Stimulated activated CD8-positive, alpha-beta memory T cell treated with anti-CD3 and anti-CD28 coated beads, Interleukin-12 subunit alpha, Interleukin-12 subunit beta, amount 100 ng/mL, for 4 hours (primary cell): ENCODE measurements around the gene GOLGB1.
"Not testable (repeated sequence)": the region's sequence is repeated elsewhere in the genome, so short reads cannot be mapped to it uniquely, and the experiment has no call there.

Experiments
- DNase-seq: peaks from one replicate; pipeline ENCODE4 v3.0.0-alpha.2; 2020; ENCODE audit warnings: low read depth

GOLGB1 gene

GRCh38 chr3:121740896-121741295, 8.6 kb downstream of the GOLGB1 start:
- DNase-seq = no peak

DNA sequence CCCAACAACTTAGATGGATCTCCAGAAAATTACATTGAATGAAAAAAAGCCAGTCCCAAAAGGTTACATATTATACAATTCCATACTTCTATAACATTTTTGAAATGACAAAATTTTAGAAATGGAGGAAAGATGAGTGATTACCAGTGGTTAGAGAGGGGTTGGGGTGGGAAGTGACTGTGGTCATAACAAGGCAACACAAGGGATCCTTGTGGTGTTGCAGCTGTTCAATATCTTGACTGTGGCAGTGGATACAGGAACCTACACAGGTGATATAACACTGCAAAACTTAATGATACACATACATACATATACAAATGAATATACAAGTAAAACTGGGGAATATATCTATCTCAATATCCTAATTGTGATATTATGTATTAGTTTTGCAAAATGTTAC, 9.6 kb downstream of the GOLGB1 start:
- no peak for DNase-seq

DNA sequence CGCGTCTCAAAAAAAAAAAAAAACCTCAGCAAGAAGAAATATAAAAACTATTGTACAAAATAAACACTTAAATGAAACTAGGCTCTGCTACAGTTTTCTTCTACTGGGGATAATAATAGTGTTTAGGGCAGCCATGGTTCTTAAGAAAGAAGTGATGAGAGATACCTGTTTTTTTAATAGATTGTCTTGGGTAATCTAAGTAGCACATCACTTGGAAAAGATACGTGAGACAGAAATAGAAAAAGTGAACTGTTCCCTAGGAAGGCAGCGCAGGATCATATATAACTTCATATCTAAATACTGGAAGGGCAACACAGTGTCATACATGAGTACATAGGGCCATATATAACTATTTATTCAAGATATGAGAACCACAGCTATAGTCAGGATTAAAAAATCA, 11.9 kb downstream of the GOLGB1 start:
- no peak for DNase-seq

DNA sequence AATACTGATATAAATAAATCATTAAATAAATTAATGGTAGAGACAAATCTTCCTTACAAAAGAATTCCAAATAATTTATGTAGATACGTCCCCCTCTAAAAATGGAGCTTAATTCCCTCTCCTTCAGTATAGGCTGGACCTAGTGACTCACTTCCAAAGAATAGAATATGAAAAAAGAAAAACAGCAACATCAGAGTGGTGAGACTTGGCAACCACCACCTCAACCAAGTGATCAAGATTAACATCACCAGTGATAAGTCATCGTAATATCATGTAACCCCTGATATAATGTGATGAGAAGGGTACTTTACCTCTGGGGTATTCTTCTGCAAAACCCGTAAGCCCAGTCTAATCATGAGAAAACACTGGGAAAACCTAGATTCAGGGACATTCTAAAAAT, 13.4 kb downstream of the GOLGB1 start:
- DNase-seq = no peak

- DNase-seq = no peak
Observed at GRCh38 chr3:121735047-121735696, 14.4 kb downstream of the GOLGB1 start.

DNA sequence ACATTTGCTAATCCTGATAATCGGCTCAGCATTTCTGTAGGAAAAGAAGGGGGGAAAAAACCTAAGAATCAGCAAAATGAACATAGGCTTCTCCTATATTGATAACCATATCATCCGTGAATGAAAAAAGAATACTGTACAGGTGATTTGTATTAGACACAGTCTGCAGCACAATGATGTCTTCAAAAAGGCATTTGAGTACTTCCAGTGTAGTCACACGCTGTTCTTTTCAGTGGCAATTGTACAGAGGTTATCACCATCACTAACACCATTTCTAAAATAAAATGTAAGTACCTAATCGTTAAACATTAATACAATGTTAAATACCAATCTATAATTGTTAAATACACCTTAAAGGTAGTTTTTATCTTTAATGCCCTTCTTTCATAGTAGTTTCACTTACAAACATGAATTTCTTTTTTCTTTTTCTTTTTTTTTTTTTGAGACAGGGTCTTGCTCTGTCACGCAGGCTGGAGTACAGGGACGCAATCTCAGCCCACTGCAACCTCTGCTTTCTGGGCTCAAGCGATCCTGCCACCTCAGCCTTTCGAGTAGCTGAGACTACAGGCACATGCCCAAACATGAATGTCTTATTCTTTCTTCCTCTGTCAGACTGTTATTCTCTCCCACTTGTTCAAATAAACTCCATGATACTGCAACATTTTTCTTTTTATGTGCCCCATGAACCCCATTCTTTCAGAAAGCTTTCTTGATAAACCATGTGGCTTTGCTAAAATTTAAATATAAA, 18.4 kb downstream of the GOLGB1 start:
- DNase-seq = no peak

- DNase-seq = no peak
Observed at GRCh38 chr3:121724130-121724529, 25.4 kb downstream of the GOLGB1 start.

DNA sequence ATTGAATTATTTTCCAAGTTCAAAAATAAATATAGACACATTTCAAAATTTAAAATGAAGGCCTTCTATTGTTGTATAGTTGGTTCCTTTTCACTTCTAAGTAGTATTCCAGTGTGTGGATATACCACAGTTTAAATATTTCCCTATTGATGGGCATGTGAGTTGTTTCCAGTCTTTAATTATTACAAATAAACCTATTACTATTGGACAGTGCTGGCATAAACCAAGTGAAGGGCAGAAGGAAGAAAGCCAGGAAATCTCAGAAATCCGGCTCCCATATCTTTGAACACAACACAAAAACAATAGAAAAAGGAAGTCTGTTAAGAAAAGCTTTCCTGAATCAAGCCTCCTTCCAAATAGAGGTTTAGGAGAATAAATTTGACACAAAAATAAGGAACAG, 26.1 kb downstream of the GOLGB1 start:
- no peak for DNase-seq

DNA sequence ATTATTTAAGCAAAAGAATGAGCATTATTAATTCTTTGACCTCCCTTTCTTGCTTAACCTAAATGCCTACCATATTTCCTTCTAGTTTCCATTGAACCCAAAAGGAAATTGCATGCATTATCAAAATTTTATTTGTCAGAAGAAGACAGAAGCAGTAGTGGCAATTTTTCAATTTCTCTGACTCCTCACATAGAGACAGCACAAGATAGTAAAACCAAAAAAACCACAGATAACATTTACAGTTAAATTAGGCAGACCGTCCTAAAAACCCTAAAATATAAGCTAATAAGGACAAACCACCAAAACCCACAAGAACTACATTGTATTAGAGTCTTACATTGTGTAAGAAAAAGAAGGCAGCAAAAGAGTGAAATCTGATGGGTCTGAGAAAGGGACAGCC, 27.1 kb downstream of the GOLGB1 start:
- no peak for DNase-seq

GRCh38 chr3:121720163-121720562, 29.4 kb downstream of the GOLGB1 start:
- no peak for DNase-seq

DNA sequence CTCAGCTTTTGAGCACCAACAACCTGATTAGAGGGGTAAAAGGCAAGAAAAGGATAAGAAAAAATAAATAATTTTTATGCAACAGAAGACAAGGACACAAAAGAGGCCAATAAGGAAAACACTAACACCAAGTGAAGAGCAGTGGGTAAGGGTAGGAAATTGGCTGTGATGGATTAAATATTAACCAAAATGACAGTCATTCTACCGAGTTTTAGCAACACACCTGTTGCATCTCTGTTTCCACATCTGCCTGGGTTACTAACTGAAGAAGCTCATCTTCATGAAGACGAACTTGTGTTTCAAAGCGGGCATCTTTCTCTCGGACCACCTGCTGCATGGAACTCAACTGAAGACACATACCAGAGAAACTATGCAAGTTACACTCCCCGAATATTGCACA, 30.1 kb downstream of the GOLGB1 start:
- DNase-seq = no peak

DNA sequence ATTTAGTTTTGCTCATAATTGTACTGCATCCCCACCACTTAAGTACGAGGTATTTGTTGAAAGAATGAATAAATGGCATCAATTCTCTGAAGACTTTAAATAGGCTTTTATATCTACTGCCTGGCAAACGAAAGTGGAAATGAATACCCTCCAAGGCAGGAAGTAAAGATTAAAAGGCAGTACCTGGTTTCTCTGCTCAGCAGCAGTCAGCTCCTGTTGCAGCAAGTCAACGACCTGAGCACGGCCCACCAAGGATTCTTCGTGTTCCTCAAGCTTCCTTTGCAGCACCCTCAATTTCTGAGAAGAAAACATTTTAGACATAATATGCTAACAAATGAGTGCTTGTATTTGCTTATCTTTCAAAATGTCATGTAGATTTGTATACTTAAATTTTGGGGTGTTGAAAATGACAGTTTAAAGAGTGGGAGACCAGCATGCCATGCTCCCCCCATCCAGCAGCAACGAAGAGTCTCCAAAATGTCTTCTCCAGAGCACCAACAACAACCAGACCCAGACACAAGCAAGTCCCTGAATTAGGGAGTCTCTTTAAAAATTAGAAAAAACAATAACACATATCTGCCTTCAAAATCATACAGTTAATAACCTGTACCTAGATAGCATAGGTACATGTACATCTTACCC, 31.2 kb downstream of the GOLGB1 start:
- DNase-seq = no peak

GRCh38 chr3:121710347-121710746, 39.2 kb downstream of the GOLGB1 start:
- DNase-seq = no peak

DNA sequence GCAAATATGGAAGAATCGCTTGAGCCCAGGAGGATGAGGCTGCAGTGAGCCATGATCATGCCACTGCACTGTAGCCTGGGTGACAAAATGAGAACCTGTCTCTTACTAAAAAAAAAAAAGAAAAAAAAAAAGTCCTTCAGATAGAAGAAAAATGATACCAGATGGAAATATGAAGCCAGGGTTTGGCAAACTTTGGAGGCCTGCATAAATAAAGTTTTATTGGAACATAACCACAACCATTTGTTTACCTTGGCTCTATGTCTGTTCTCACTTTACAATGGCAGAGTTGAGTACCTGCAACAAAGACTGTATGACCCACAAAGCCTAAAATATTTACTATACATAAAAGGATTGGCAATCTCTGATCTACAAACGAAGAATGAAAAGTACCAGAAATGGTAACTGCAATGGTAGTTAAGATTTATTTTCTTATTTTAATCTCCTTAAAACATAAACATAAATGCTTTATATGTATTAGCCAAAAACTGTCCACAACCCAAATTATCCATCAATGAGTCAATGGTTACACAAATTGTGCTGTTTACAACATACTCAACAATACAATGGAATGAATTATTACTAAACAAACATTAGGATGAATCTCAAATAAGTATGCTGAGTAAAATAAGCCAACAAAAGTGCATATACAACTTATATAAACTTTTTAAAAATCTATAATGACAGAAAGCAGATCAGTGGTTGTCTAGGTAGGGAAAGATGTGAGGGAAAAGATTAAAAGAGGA, 41.8 kb downstream of the GOLGB1 start:
- no peak for DNase-seq

- DNase-seq = no peak
Observed at GRCh38 chr3:121705541-121705940, 44.0 kb downstream of the GOLGB1 start.

DNA sequence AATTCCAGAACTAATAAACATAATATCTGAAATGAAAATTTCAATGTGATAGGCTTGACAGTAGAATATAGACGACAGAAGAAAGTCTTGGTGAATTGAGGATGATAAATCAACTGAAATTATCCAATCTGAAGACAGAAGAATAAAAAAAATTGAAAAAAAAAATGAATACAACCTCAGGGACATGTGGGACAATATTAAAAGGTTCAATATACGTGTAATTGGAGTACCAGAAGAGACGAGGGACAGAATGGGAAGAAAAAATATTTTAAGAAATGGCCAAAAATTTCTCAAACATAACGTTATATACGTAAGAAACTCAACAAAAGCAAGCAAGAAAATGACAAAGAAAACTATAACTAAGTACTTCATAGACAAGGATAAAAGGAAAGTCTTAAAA, 45.6 kb downstream of the GOLGB1 start:
- no peak for DNase-seq

DNA sequence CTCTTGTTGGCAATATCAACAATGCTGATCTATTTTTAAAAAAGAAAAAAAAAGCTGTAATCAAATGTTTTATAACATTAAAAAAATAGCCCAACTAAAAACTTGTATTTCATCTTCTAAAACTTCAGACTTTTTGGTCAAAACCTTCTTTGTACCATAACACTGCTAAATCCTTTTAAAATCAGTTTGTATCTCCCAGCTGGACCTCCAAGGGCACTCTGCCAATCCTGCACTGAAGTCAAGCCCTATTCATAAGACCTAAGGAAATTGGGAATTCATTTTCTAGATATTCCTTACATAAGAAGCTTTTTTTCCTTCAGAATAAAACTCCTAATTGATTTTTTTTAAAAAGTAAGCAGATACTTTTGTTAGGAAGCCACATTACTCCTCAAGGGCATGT, 50.6 kb downstream of the GOLGB1 start:
- no peak for DNase-seq

DNA sequence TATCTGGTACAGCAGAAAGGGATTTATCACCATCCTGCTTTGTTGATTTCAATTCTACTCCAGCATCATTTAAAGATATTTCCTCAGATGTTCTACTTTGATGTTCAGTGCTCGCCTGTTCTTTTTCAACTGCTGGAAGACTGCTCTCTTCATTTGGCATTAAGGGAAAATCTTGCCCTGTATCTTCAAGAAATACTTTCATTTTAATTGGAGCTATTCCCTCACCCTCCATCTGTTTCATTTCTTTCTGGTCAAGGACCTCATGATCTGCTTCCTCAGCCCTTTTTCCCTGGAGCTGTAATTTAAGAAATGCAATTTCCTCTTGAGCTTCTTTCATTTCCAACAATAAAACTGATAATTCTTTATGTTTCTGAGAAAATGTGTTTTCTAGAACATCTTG, 51.1 kb downstream of the GOLGB1 start:
- no peak for DNase-seq

GRCh38 chr3:121696186-121696585, 53.4 kb downstream of the GOLGB1 start:
- no peak for DNase-seq

DNA sequence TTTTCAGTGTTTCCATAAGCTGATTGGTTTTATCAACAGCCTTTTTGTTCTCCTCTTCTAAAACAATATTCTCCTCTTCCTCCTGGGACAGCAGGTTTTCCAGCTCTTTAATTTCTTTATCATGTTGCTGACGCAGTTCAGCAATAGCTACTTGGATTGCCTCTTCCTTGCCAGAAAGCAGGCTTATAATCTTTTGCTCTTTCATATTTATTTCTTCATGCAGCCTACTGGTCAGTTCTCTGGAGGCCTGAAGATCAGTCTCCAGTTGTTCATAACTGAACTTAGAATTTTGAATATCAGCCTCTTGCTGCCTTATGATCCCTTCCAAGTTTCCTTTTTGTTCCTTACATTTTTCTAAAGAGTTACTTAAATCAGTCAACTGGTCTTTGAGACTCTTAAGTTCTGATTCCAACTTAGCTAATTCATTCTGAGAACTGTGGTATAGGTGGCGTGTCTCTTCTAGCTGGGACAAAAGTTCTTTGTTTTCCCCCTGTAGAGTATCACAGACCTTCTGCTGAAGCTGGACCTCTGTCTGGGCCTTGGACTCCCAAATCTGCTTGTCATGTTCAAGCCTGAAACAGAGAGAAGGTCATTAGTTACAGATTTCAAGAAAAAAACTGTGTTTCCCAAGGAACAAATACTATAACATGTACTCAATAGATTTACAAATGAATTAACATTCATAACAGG, 57.4 kb downstream of the GOLGB1 start:
- no peak for DNase-seq

- no peak for DNase-seq
Observed at GRCh38 chr3:121690777-121691405, 58.6 kb downstream of the GOLGB1 start.

GRCh38 chr3:121688747-121689146, 60.8 kb downstream of the GOLGB1 start:
- not testable (repeated sequence) for DNase-seq
